IMR-90 (cell line): ENCODE results near the gene INPP5A. TPM values are rescaled to one million over a fixed set of nuclear protein-coding genes. Genes with fewer than 3 reads are reported as not detected.
"Not testable (repeated sequence)": the region's sequence is repeated elsewhere in the genome, so short reads cannot be mapped to it uniquely, and the experiment has no call there.

Source experiments
- ATAC-seq: fragments of 200-7000 bp; cut with Tn5 transposase; 2 replicates; pipeline ENCODE4 v1.9.1; 2020; ENCODE audit warnings: low read depth, mild to moderate bottlenecking, moderate library complexity
- BruUV-seq: library from RNA; stranded (reverse); fragments of 400-500 nt; replicated peaks from 2 replicates; lab custom pipeline; 2021; lab: Mats Ljungman, UMichigan
- CTCF ChIA-PET: fragments of 300-600 bp; formaldehyde crosslinking; extraction: SDS; loops from one replicate; lab custom pipeline; 2021; ENCODE audit warnings: antibody characterized with exemption; lab: Yijun Ruan, JAX
- POLR2A ChIA-PET: fragments of 300-600 bp; sonication (Branson Sonifier 250); formaldehyde crosslinking; loops from one replicate; lab custom pipeline; 2022; ENCODE audit warnings: antibody characterized with exemption; ENCODE audit not compliant: unreplicated experiment; lab: Charles Lee
- DNase-seq: peaks from one replicate; pipeline ENCODE4 v3.0.0; 2013
- H2AFZ ChIP-seq: replicated peaks from 2 replicates; pipeline ENCODE3; 2013; ENCODE audit warnings: low read length, mild to moderate bottlenecking; ENCODE audit not compliant: poor library complexity
- H2AK5ac ChIP-seq: 2 replicates; pipeline ENCODE4 v1.6.1; 2013; ENCODE audit warnings: low read depth, low read length, inconsistent platforms
- H2AK9ac ChIP-seq: replicated peaks from 2 replicates; pipeline ENCODE3; 2013; ENCODE audit warnings: mild to moderate bottlenecking, low read depth, low read length, moderate library complexity; ENCODE audit not compliant: poor library complexity
- H2BK120ac ChIP-seq: 2 replicates; pipeline ENCODE4 v1.6.1; 2013; ENCODE audit warnings: low read depth, low read length, inconsistent platforms
- H2BK15ac ChIP-seq: 3 replicates; pipeline ENCODE4 v1.6.1; 2013; ENCODE audit warnings: low read depth, low read length, inconsistent platforms
- H2BK20ac ChIP-seq: 2 replicates; pipeline ENCODE4 v1.6.1; 2013; ENCODE audit warnings: low read depth, mild to moderate bottlenecking, inconsistent platforms, low read length, moderate library complexity
- H2BK5ac ChIP-seq: 2 replicates; pipeline ENCODE4 v1.6.1; 2013; ENCODE audit warnings: mild to moderate bottlenecking, low read depth, low read length, inconsistent platforms; ENCODE audit not compliant: poor library complexity, severe bottlenecking
- H3K14ac ChIP-seq: replicated peaks from 2 replicates; pipeline ENCODE4 v1.6.1; 2013; ENCODE audit warnings: low read depth, low read length, inconsistent platforms
- H3K18ac ChIP-seq: 2 replicates; pipeline ENCODE4 v1.6.1; 2013; ENCODE audit warnings: low read depth, low read length, control low read depth
- H3K23ac ChIP-seq: 2 replicates; pipeline ENCODE4 v1.6.1; 2013; ENCODE audit warnings: low read depth, low read length, inconsistent platforms
- H3K27ac ChIP-seq: 2 replicates; pipeline ENCODE4 v1.5.1; 2013; ENCODE audit warnings: mild to moderate bottlenecking, control low read depth, low read length; ENCODE audit not compliant: insufficient read depth
- H3K27me3 ChIP-seq: 2 replicates; pipeline ENCODE4 v1.6.1; 2013; ENCODE audit warnings: low read length; ENCODE audit not compliant: control insufficient read depth, insufficient read depth
- H3K36me3 ChIP-seq: 2 replicates; pipeline ENCODE4 v1.6.1; 2013; ENCODE audit warnings: low read length, mixed read lengths; ENCODE audit not compliant: control insufficient read depth, insufficient read depth
- H3K4ac ChIP-seq: 2 replicates; pipeline ENCODE4 v1.6.1; 2013; ENCODE audit warnings: low read depth, low read length, inconsistent platforms
- H3K4me1 ChIP-seq: 2 replicates; pipeline ENCODE4 v1.6.1; 2013; ENCODE audit warnings: low read length, mixed read lengths; ENCODE audit not compliant: control insufficient read depth, insufficient read depth
- H3K4me2 ChIP-seq: 2 replicates; pipeline ENCODE4 v1.6.1; 2013; ENCODE audit warnings: low read depth, mild to moderate bottlenecking, control low read depth, low read length, moderate library complexity
- H3K4me3 ChIP-seq: 2 replicates; pipeline ENCODE4 v1.5.1; 2013; ENCODE audit warnings: low read depth, mild to moderate bottlenecking, control low read depth, low read length, moderate library complexity; ENCODE audit not compliant: insufficient read depth
- H3K56ac ChIP-seq: 2 replicates; pipeline ENCODE4 v1.6.1; 2013; ENCODE audit warnings: low read length, inconsistent platforms; ENCODE audit not compliant: insufficient read depth; ENCODE audit errors: extremely low read depth
- H3K79me1 ChIP-seq, 2 experiments: 2 replicates each; pipeline ENCODE4 v1.6.1; 2013; ENCODE audit warnings: low read length in 2 of 2, inconsistent platforms in 1 of 2, low read depth in 1 of 2
- H3K9ac ChIP-seq: 2 replicates; pipeline ENCODE4 v1.6.1; 2013; ENCODE audit warnings: low read depth, low read length, control low read depth
- H3K9me1 ChIP-seq: 2 replicates; pipeline ENCODE4 v1.6.1; 2013; ENCODE audit warnings: low read length, inconsistent platforms; ENCODE audit not compliant: insufficient read depth
- H3K9me3 ChIP-seq: 2 replicates; pipeline ENCODE4 v1.6.1; 2013; ENCODE audit warnings: low read length; ENCODE audit not compliant: control insufficient read depth, insufficient read depth
- H4K20me1 ChIP-seq: 2 replicates; pipeline ENCODE4 v1.6.1; 2013; ENCODE audit warnings: low read length, inconsistent platforms; ENCODE audit not compliant: insufficient read depth
- H4K5ac ChIP-seq: 2 replicates; pipeline ENCODE4 v1.6.1; 2013; ENCODE audit warnings: mild to moderate bottlenecking, low read depth, low read length, control low read depth
- H4K8ac ChIP-seq, 2 experiments: 2 replicates each; pipeline ENCODE4 v1.6.1; 2013; ENCODE audit warnings: low read depth in 2 of 2, low read length in 2 of 2, control low read depth in 1 of 2, inconsistent platforms in 1 of 2
- H4K91ac ChIP-seq: 2 replicates; pipeline ENCODE4 v1.6.1; 2013; ENCODE audit warnings: low read depth, low read length, inconsistent platforms; ENCODE audit not compliant: insufficient read depth
- WGBS, 2 experiments: methylation state at CpG; one replicate each; pipeline versions ENCODE4 v1.1.5 to v1.1.7; 2013; ENCODE audit warnings: missing lambda C conversion rate in 2 of 2; ENCODE audit not compliant: insufficient read length in 1 of 2; ENCODE audit errors: extremely low coverage in 2 of 2; 5-methylcytosine and 5-hydroxymethylcytosine counted together
- dilution Hi-C: fragments of 300-500 bp; cut with HindIII; formaldehyde crosslinking; loops from one replicate; pipeline ENCODE4 v1.14.3; 2018; ENCODE audit warnings: low sequenced_read_pairs; ENCODE audit not compliant: unreplicated experiment
- in situ Hi-C: fragments of 300-500 bp; cut with MboI; formaldehyde crosslinking; loops from 3 replicates; pipeline ENCODE4 v1.14.3; 2019; ENCODE audit warnings: low sequenced_read_pairs, inconsistent platforms, mixed read lengths
- intact Hi-C: fragments of 100-400 bp; cut with micrococcal nuclease; formaldehyde crosslinking; loops from 2 replicates; pipeline ENCODE4 v1.10.0; 2022
- polyA plus RNA-seq, 3 experiments: library from polyadenylated mRNA; depleted of rRNA; stranded (reverse); fragments of >200 nt; gene quantifications; 2 replicates each; pipeline ENCODE4 v1.2.3, GENCODE V29; 2012; ENCODE audit warnings: low replicate concordance in 1 of 3
- total RNA-seq: library from RNA; depleted of rRNA; stranded (reverse); fragments of >200 nt; gene quantifications from 2 replicates; pipeline ENCODE4 v1.2.3, GENCODE V29; 2012

The INPP5A gene
- total and polyA plus RNA-seq, 2 of the 4 experiments (the other 2 are of a cell fraction): 21.4 to 36.7 TPM

GRCh38 chr10:132491534-132491933 lies 46.1 kb upstream of the INPP5A start:
- H2BK15ac ChIP-seq, ATAC-seq, H3K56ac ChIP-seq, H3K14ac ChIP-seq, H3K79me1 ChIP-seq, H2BK120ac ChIP-seq, H3K36me3 ChIP-seq, H3K4me3 ChIP-seq, H2BK5ac ChIP-seq, H4K91ac ChIP-seq, H3K18ac ChIP-seq, DNase-seq, H3K9me3 ChIP-seq, H2AK5ac ChIP-seq, H3K4me1 ChIP-seq, H2AFZ ChIP-seq, POLR2A ChIA-PET, H3K4me2 ChIP-seq, BruUV-seq, CTCF ChIA-PET, H2BK20ac ChIP-seq, H4K8ac ChIP-seq, dilution Hi-C loops, H3K9me1 ChIP-seq, intact Hi-C loops, H4K5ac ChIP-seq, H3K9ac ChIP-seq, H4K20me1 ChIP-seq, H3K23ac ChIP-seq, H2AK9ac ChIP-seq, in situ Hi-C loops, H3K27ac ChIP-seq, H3K4ac ChIP-seq: not testable (repeated sequence)
- peaks cover 11% of the 10 kb centered on the region for H3K27me3 ChIP-seq
- WGBS, 2 experiments: 84% methylated on average over 4 of the region's 8 CpGs; no CpG with 5 or more reads in 1 of the 2 experiments
